Measurements from ENCODE around the gene IRGC. TPM values are rescaled to one million over a fixed set of nuclear protein-coding genes. Genes with fewer than 3 reads are reported as not detected.

The IRGC gene
- total and polyA plus RNA-seq, 2 of the 4 experiments (the other 2 are of a cell fraction), result not detected

- no peak for ATAC-seq (ENCODE audit: low read depth)
- CTCF ChIA-PET, result interaction anchor here (0.5 to 0.6 kb wide), 2 partner anchors 149 to 174 kb away, joined by 3 read pairs; no protein-coding TSS in a partner anchor
Measured at GRCh38 chr19:43719918-43720317, 4.0 kb downstream of the IRGC start.

More at GRCh38 chr19:43719918-43720317, 4.0 kb downstream of the IRGC start:
- Histone ChIP-seq H3K36me3 (ENCODE audit: control insufficient read depth, insufficient read depth, low read length) (no peaks in the 10 kb centered on the region), H3K79me1 (ENCODE audit: low read depth in 1 of 2, low read length in 2 of 2) (no peaks in the 10 kb centered on the region), H3K27me3 (ENCODE audit: control insufficient read depth, insufficient read depth, low read length) (no peaks in the 10 kb centered on the region), H3K9me1 (ENCODE audit: insufficient read depth, low read length) (no peaks in the 10 kb centered on the region), H4K8ac (ENCODE audit: low read depth in 2 of 2, low read length in 2 of 2) (no peak overlapping the region), H2BK20ac (ENCODE audit: low read depth, low read length) (no peak overlapping the region), H3K4me3 (ENCODE audit: insufficient read depth, low read depth, low read length) (no peak overlapping the region), H3K4me1 (ENCODE audit: control insufficient read depth, insufficient read depth, low read length) (no peaks in the 10 kb centered on the region), H2AFZ (replicated peaks; ENCODE audit: low read length, poor library complexity) (no peak overlapping the region), H2BK15ac (ENCODE audit: low read depth, low read length) (no peak overlapping the region), H3K14ac (replicated peaks; ENCODE audit: low read depth, low read length) (no peak overlapping the region), H2AK9ac (replicated peaks; ENCODE audit: low read depth, low read length, poor library complexity) (no peak overlapping the region), H3K4me2 (ENCODE audit: low read depth, low read length) (no peak overlapping the region), H4K91ac (ENCODE audit: insufficient read depth, low read depth, low read length) (no peak overlapping the region), H3K27ac (ENCODE audit: insufficient read depth, low read length) (no peak overlapping the region), H3K4ac (ENCODE audit: low read depth, low read length) (no peak overlapping the region), H2BK120ac (ENCODE audit: low read depth, low read length) (no peak overlapping the region), H2AK5ac (ENCODE audit: low read depth, low read length) (no peak overlapping the region), H4K5ac (ENCODE audit: low read depth, low read length) (no peak overlapping the region), H3K23ac (ENCODE audit: low read depth, low read length) (no peak overlapping the region), H3K9ac (ENCODE audit: low read depth, low read length) (no peak overlapping the region), H3K18ac (ENCODE audit: low read depth, low read length) (no peak overlapping the region), H3K9me3 (ENCODE audit: control insufficient read depth, insufficient read depth, low read length) (no peaks in the 10 kb centered on the region), H4K20me1 (ENCODE audit: insufficient read depth, low read length) (no peaks in the 10 kb centered on the region), H3K56ac (ENCODE audit: extremely low read depth, insufficient read depth, low read length) (no peak overlapping the region), H2BK5ac (ENCODE audit: low read depth, low read length, poor library complexity, severe bottlenecking) (no peak overlapping the region)
- TF ChIP-seq RAD21 (IDR thresholded peaks at IDR 0.05; ENCODE audit: low read length) (no peak), ELK1 (IDR thresholded peaks at IDR 0.05; ENCODE audit: borderline replicate concordance, low read depth, low read length) (no peak), NFE2L2 (IDR thresholded peaks at IDR 0.05; ENCODE audit: low read depth, low read length) (no peak), RFX5 (IDR thresholded peaks at IDR 0.05; ENCODE audit: low read depth, low read length) (no peak), MAZ (IDR thresholded peaks at IDR 0.05; ENCODE audit: borderline replicate concordance, low read depth, low read length) (no peak), USF2 (IDR thresholded peaks at IDR 0.05; ENCODE audit: low read depth, low read length) (no peak), CHD1 (IDR thresholded peaks at IDR 0.05; ENCODE audit: low read depth, low read length) (no peak), RCOR1 (IDR thresholded peaks at IDR 0.05; ENCODE audit: insufficient replicate concordance, low read length) (no peak), FOS (IDR thresholded peaks at IDR 0.05; ENCODE audit: low read depth, low read length) (no peak), POLR2A (IDR thresholded peaks at IDR 0.05; ENCODE audit: low read depth, low read length) (no peak), MAFK (IDR thresholded peaks at IDR 0.05; ENCODE audit: low read depth, low read length) (no peak), SMC3 (IDR thresholded peaks at IDR 0.05; ENCODE audit: low read depth, low read length) (no peak), MXI1 (IDR thresholded peaks at IDR 0.05; ENCODE audit: borderline replicate concordance, low read depth, low read length) (no peak), CEBPB (IDR thresholded peaks at IDR 0.05; ENCODE audit: low read depth, low read length) (no peak), BHLHE40 (IDR thresholded peaks at IDR 0.05; ENCODE audit: low read depth, low read length) (no peak)
- dilution Hi-C loops (cut with HindIII; ENCODE audit: low sequenced_read_pairs, unreplicated experiment) (no loop called here), intact Hi-C loops (cut with micrococcal nuclease) (no loop called here), in situ Hi-C loops (cut with MboI; ENCODE audit: low sequenced_read_pairs) (no loop called here)
- POLR2A ChIA-PET (ENCODE audit: unreplicated experiment), result no interaction called here
- no peak for DNase-seq
- no TSS peak for BruUV-seq (replicated peaks)
- WGBS, 2 experiments (ENCODE audit: extremely low coverage in 2 of 2, insufficient read length in 1 of 2), result 73% methylated on average over 2 of the region's 5 CpGs; no CpG with 5 or more reads in 1 of the 2 experiments

Data from IMR-90 (cell line).